SK-N-MC (cell line): ENCODE results near the gene ATPAF2.

Source experiments
- EZH2 ChIP-seq: fragments of 200-600 bp; sonication (generic); IDR thresholded peaks from one replicate; pipeline ENCODE4 v1.6.1; 2017; ENCODE audit warnings: antibody characterized with exemption
- POLR2AphosphoS5 ChIP-seq: IDR thresholded peaks from 2 replicates; pipeline ENCODE4 v1.6.1; 2012; ENCODE audit warnings: mild to moderate bottlenecking, low read depth, low read length, borderline replicate concordance

GRCh38 chr17:17979778-17980177 lies 59.2 kb downstream of the ATPAF2 start:
- TF ChIP-seq EZH2, result no peak
- no peak for TF ChIP-seq POLR2AphosphoS5
